Tibial nerve (tissue), 4 donors: ENCODE data around the gene DNAJC9. TPM values are rescaled to one million over a fixed set of nuclear protein-coding genes. Genes with fewer than 3 reads are reported as not detected.

Experiments used
- DNase-seq, 2 donors: peaks; one replicate each; pipeline ENCODE4 v3.0.0-alpha.2; 2019; ENCODE audit warnings: low spot score in 2 of 2
- H3K27ac ChIP-seq, 4 donors: fragments of 200-600 bp; sonication (generic) in 3 of 4; one replicate each; pipeline ENCODE4 v1.5.1; 2017 to 2019; ENCODE audit warnings: mild to moderate bottlenecking in 1 of 4
- H3K27me3 ChIP-seq, 2 donors: fragments of 200-600 bp; sonication (generic) in 1 of 2; one replicate each; pipeline versions ENCODE4 v1.5.1 to v1.6.0; 2017 to 2019
- H3K36me3 ChIP-seq, 3 donors: fragments of 200-600 bp; sonication (generic); one replicate each; pipeline ENCODE4 v1.5.1; 2018 to 2019
- H3K4me1 ChIP-seq, 4 donors: fragments of 200-600 bp; sonication (generic) in 3 of 4; one replicate each; pipeline ENCODE4 v1.5.1; 2017 to 2019
- H3K4me3 ChIP-seq, 4 donors: fragments of 200-600 bp; sonication (generic) in 3 of 4; one replicate each; pipeline ENCODE4 v1.5.1; 2017 to 2019; ENCODE audit warnings: mild to moderate bottlenecking in 1 of 4, moderate library complexity in 1 of 4
- H3K9me3 ChIP-seq, 4 donors: fragments of 200-600 bp; sonication (generic) in 3 of 4; one replicate each; pipeline ENCODE4 v1.5.1; 2017 to 2019
- EP300 ChIP-seq, 2 donors: sonication (generic); formaldehyde crosslinking; IDR thresholded peaks; one replicate each; pipeline ENCODE4 v1.6.1; 2017; ENCODE audit warnings: antibody characterized with exemption in 2 of 2, mild to moderate bottlenecking in 1 of 2
- POLR2A ChIP-seq, 2 donors: fragments of 450-650 bp; IDR thresholded peaks; one replicate each; pipeline ENCODE4 v1.6.1; 2017; ENCODE audit warnings: antibody characterized with exemption in 2 of 2, mild to moderate bottlenecking in 2 of 2, moderate library complexity in 2 of 2
- WGBS, 2 donors: methylation state at CpG; one replicate each; pipeline ENCODE4 v1.1.5; 2018; 5-methylcytosine and 5-hydroxymethylcytosine counted together
- small RNA-seq: library from RNA; depleted of rRNA; stranded (forward); fragments of <200 nt; gene quantifications from one replicate; pipeline ENCODE3, GENCODE V24; 2016
- total RNA-seq, 4 donors: library from RNA; depleted of rRNA; stranded (reverse); fragments of >200 nt; gene quantifications; one replicate each; pipeline ENCODE4 v1.1.0, GENCODE V29; 2016
- TF ChIP-seq, protein P1 (sequence below), 5 experiments: fragments of 200-600 bp in 3 of 5; fragments of 450-650 bp in 2 of 5; sonication (generic) in 3 of 5; IDR thresholded peaks; one replicate each; pipeline ENCODE4 v1.5.1; 2016 to 2019; ENCODE audit warnings: antibody characterized with exemption in 5 of 5, mild to moderate bottlenecking in 3 of 5, moderate library complexity in 2 of 5

Gene DNAJC9
- total RNA-seq, 4 donors from 2014 or later, result 11.8 to 24.0 (median 15.2) TPM

GRCh38 chr10:73205081-73205480 is 42.0 kb downstream of the DNAJC9 start:
- TF ChIP-seq, protein P1, sequence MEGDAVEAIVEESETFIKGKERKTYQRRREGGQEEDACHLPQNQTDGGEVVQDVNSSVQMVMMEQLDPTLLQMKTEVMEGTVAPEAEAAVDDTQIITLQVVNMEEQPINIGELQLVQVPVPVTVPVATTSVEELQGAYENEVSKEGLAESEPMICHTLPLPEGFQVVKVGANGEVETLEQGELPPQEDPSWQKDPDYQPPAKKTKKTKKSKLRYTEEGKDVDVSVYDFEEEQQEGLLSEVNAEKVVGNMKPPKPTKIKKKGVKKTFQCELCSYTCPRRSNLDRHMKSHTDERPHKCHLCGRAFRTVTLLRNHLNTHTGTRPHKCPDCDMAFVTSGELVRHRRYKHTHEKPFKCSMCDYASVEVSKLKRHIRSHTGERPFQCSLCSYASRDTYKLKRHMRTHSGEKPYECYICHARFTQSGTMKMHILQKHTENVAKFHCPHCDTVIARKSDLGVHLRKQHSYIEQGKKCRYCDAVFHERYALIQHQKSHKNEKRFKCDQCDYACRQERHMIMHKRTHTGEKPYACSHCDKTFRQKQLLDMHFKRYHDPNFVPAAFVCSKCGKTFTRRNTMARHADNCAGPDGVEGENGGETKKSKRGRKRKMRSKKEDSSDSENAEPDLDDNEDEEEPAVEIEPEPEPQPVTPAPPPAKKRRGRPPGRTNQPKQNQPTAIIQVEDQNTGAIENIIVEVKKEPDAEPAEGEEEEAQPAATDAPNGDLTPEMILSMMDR (IDR thresholded peaks at IDR 0.05), result no peak
- TF ChIP-seq EP300 (IDR thresholded peaks at IDR 0.05) (no peak), POLR2A (IDR thresholded peaks at IDR 0.05) (no peak)
- Histone ChIP-seq H3K27ac (no peak overlapping the region), H3K9me3 (no peaks in the 10 kb centered on the region), H3K4me1 (no peaks in the 10 kb centered on the region), H3K27me3 (no peaks in the 10 kb centered on the region), H3K4me3 (no peak overlapping the region), H3K36me3 (peaks cover 0 to 66% (median 2%) of the 10 kb centered on the region in 3 donors)
- DNase-seq, result no peak
- WGBS, 2 donors, result 89 to 95% methylated on average over 3 of the region's 3 CpGs

Small RNAs within 50 kb of the gene (small RNA-seq; reads per million reads assigned to genes)
- not detected for gene RF00019
- gene RNU6-833P, result not detected

Other genes starting within 250 kb of the DNAJC9 start
- 10 to 100 TPM; 24.9 to 40.0 (median 30.1) TPM for gene P4HA1, start 150.4 kb downstream of the DNAJC9 start, total RNA-seq
- gene NUDT13, start 136.8 kb downstream of the DNAJC9 start, total RNA-seq, result 10 to 100 TPM in 1 of 4 donors, 1 to 10 TPM in 3; 1.2 to 10.5 (median 4.2) TPM
- 10 to 100 TPM; 28.2 to 40.8 (median 29.7) TPM for gene ECD, start 79.2 kb downstream of the DNAJC9 start, total RNA-seq
- 10 to 100 TPM; 11.0 to 27.1 (median 25.0) TPM for gene FAM149B1, start 79.1 kb downstream of the DNAJC9 start, total RNA-seq
- gene MRPS16, start 5.4 kb upstream of the DNAJC9 start, total RNA-seq, result 10 to 100 TPM; 32.0 to 34.7 (median 34.2) TPM
- 10 to 100 TPM in 1 of 4 donors, 1 to 10 TPM in 3; 3.8 to 14.9 (median 6.6) TPM for gene CFAP70, start 111.6 kb upstream of the DNAJC9 start, total RNA-seq
- 100 to 1,000 TPM in 2 of 4 donors, 10 to 100 TPM in 2; 82.7 to 141 (median 114) TPM for gene ANXA7, start 166.8 kb upstream of the DNAJC9 start, total RNA-seq
- gene MSS51, start 186.3 kb upstream of the DNAJC9 start, total RNA-seq, result 1 to 10 TPM; 1.8 to 3.3 (median 3.0) TPM
- gene PPP3CB, start 248.8 kb upstream of the DNAJC9 start, total RNA-seq, result 10 to 100 TPM; 47.1 to 75.6 (median 68.0) TPM